ENCODE data around the gene ZNF407. TPM values are rescaled to one million over a fixed set of nuclear protein-coding genes. Genes with fewer than 3 reads are reported as not detected.

ZNF407 gene
- total and polyA plus RNA-seq, 12 donors: 2.5 to 20.2 (median 8.4) TPM

GRCh38 chr18:74944676-74945075 is 347.0 kb downstream of the ZNF407 start:
- no peaks in the 10 kb centered on the region for H3K36me3 ChIP-seq (replicated peaks in 1 of 2)
- no peak for DNase-seq
- no peaks in the 10 kb centered on the region for H3K27me3 ChIP-seq
- no peak overlapping the region for H3K4me3 ChIP-seq
- intact Hi-C loops (cut with DNase I): no loop called here
- WGBS, 4 donors: 93 to 99% (median 95%) methylated on average over 5 of the region's 5 CpGs
- no peak overlapping the region for H3K27ac ChIP-seq
- no peak for TF ChIP-seq CTCF (IDR thresholded peaks at IDR 0.05)
- TF ChIP-seq POLR2A (IDR thresholded peaks at IDR 0.05): no peak
- no peaks in the 10 kb centered on the region for H3K9me3 ChIP-seq (replicated peaks in 1 of 3)
- no peaks in the 10 kb centered on the region for H3K4me1 ChIP-seq (replicated peaks in 1 of 2)

GRCh38 chr18:74945774-74946545 is 348.3 kb downstream of the ZNF407 start:
- no peak for TF ChIP-seq POLR2A (IDR thresholded peaks at IDR 0.05)
- no peak for TF ChIP-seq CTCF (IDR thresholded peaks at IDR 0.05)
- intact Hi-C loops (cut with DNase I): no loop called here
- Histone ChIP-seq H3K27me3 (no peaks in the 10 kb centered on the region), H3K9me3 (replicated peaks in 1 of 3) (no peaks in the 10 kb centered on the region), H3K27ac (no peak overlapping the region), H3K4me1 (replicated peaks in 1 of 2) (no peaks in the 10 kb centered on the region), H3K36me3 (replicated peaks in 1 of 2) (no peaks in the 10 kb centered on the region), H3K4me3 (no peak overlapping the region)
- 89 to 93% (median 90%) methylated on average over 7 of the region's 7 CpGs for WGBS, 4 donors
- no peak for DNase-seq

- Histone ChIP-seq H3K27ac (no peak overlapping the region), H3K27me3 (no peaks in the 10 kb centered on the region), H3K4me3 (no peak overlapping the region), H3K9me3 (replicated peaks in 1 of 3) (no peaks in the 10 kb centered on the region), H3K36me3 (replicated peaks in 1 of 2) (no peaks in the 10 kb centered on the region), H3K4me1 (replicated peaks in 1 of 2) (no peaks in the 10 kb centered on the region)
- TF ChIP-seq CTCF (IDR thresholded peaks at IDR 0.05) (no peak), POLR2A (IDR thresholded peaks at IDR 0.05) (no peak)
- DNase-seq: no peak
- WGBS, 4 donors: 92 to 96% (median 94%) methylated on average over 3 of the region's 3 CpGs
- intact Hi-C loops (cut with DNase I): no loop called here
These were observed 349.1 kb downstream of the ZNF407 start for GRCh38 chr18:74946646-74947375.

- Histone ChIP-seq H3K9me3 (replicated peaks in 1 of 3) (no peaks in the 10 kb centered on the region), H3K36me3 (replicated peaks in 1 of 2) (no peaks in the 10 kb centered on the region), H3K4me1 (replicated peaks in 1 of 2) (no peaks in the 10 kb centered on the region), H3K27ac (no peak overlapping the region), H3K4me3 (no peak overlapping the region), H3K27me3 (no peaks in the 10 kb centered on the region)
- DNase-seq: no peak
- 92 to 95% (median 94%) methylated on average over 10 of the region's 10 CpGs for WGBS, 4 donors
- intact Hi-C loops (cut with DNase I): no loop called here
- TF ChIP-seq POLR2A (IDR thresholded peaks at IDR 0.05) (no peak), CTCF (IDR thresholded peaks at IDR 0.05) (no peak)
These were observed 349.7 kb downstream of the ZNF407 start for GRCh38 chr18:74947417-74947816.

Data from adrenal gland (tissue), 12 donors.